Measurements from ENCODE around the gene ALPL. TPM values are rescaled to one million over a fixed set of nuclear protein-coding genes. Genes with fewer than 3 reads are reported as not detected.
"Not testable (repeated sequence)": the region's sequence is repeated elsewhere in the genome, so short reads cannot be mapped to it uniquely, and the experiment has no call there.

Gene ALPL
- total and polyA plus RNA-seq, 10 of the 15 experiments (the other 5 are each of a cell fraction or from before 2014, with no cell fraction given): 0.07 to 0.59 (median 0.31) TPM; not detected in 2

DNA sequence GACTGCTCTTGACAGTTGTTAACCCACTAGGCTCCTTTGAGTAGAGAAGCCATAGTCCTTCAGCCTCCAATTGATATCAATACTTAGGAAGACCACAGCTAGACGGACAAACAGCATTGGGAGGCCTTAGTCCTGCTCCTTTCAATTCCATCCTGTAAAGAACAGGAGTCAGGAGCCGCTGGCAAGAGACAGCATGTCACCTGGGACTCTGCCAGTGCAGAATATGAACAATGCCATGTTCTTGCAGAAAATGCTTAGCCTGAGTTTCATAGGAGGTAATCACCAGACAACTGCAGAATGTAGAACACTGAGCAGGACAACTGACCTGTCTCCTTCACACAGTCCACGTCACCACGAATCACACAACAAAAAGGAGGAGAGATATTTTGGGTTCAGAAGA is 25.3 kb upstream of the ALPL start:
- H4K20me1 ChIP-seq (ENCODE audit: control insufficient read depth, insufficient read depth); H3K9me3 ChIP-seq (replicated peaks; ENCODE audit: control insufficient read depth, insufficient read depth, low read length); DNase-seq (ENCODE audit: low read depth, low spot score); ATAC-seq; H3K36me3 ChIP-seq (ENCODE audit: control insufficient read depth in 2 of 2, insufficient read depth in 2 of 2, low read length in 1 of 2); H3K4me3 ChIP-seq; H3K9ac ChIP-seq (ENCODE audit: control insufficient read depth, insufficient read depth, low read length); H3K79me2 ChIP-seq (ENCODE audit: control insufficient read depth, insufficient read depth, low read length); POLR2A ChIA-PET; H3K4me2 ChIP-seq (ENCODE audit: control insufficient read depth, insufficient read depth); H3K27ac ChIP-seq (ENCODE audit: control insufficient read depth, insufficient read depth); BruUV-seq (replicated peaks); in situ Hi-C loops (cut with MboI); SMC1A ChIA-PET (ENCODE audit: uncharacterized antibody, unreplicated experiment); RAD21 ChIA-PET (ENCODE audit: unreplicated experiment); H3K4me1 ChIP-seq (ENCODE audit: control insufficient read depth, insufficient read depth, low read length); H2AFZ ChIP-seq (ENCODE audit: control insufficient read depth, low read depth, low read length); FAIRE-seq; H3K27me3 ChIP-seq (replicated peaks in 1 of 2; ENCODE audit: control insufficient read depth in 2 of 2, insufficient read depth in 2 of 2, low read length in 1 of 2); CTCF ChIA-PET; intact Hi-C loops (cut with micrococcal nuclease; ENCODE audit: unreplicated experiment): not testable (repeated sequence)
- 36% methylated on average over 4 of the region's 4 CpGs for WGBS (ENCODE audit: insufficient coverage, insufficient replicate concordance, low lambda C conversion rate, missing lambda C conversion rate)

DNA sequence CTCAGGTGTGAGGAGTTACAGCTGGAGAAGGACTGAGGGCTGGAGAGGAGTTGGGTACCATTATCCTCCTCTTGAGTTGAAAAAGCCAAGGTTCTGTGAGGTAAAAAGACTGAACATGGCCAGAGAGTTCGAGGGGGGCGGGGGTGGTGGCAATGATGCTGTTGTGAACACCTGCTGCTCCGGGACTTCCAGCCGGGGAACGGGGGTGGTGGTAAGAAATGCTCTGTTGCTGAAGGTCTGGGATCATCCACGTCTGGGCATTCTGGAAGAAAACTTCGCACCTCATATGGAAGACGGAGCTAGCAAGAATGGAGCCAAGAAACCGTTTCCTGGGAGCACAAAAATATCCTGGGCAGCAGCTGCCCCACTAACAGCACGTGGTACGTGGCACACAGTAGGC is 20.1 kb upstream of the ALPL start:
- H3K27me3 ChIP-seq (replicated peaks in 1 of 2; ENCODE audit: control insufficient read depth in 2 of 2, insufficient read depth in 2 of 2, low read length in 1 of 2): no peaks in the 10 kb centered on the region; a peak in 1 of 4 replicates
- SMC1A ChIA-PET (ENCODE audit: uncharacterized antibody, unreplicated experiment): interaction anchor here (0.6 kb wide), 1 partner anchor 329 kb away, joined by 3 read pairs; no protein-coding TSS in a partner anchor
- no peaks in the 10 kb centered on the region for H3K36me3 ChIP-seq (ENCODE audit: control insufficient read depth in 2 of 2, insufficient read depth in 2 of 2, low read length in 1 of 2)
- H2AFZ ChIP-seq (ENCODE audit: control insufficient read depth, low read depth, low read length): no peak overlapping the region
- H3K9ac ChIP-seq (ENCODE audit: control insufficient read depth, insufficient read depth, low read length): no peak overlapping the region
- H3K79me2 ChIP-seq (ENCODE audit: control insufficient read depth, insufficient read depth, low read length): no peaks in the 10 kb centered on the region
- RAD21 ChIA-PET (ENCODE audit: unreplicated experiment): interaction anchor here (1.1 kb wide), 1 partner anchor 95 kb away, joined by 3 read pairs; no protein-coding TSS in a partner anchor
- no peaks in the 10 kb centered on the region; the same call in 2 of the 3 replicates for H3K9me3 ChIP-seq (replicated peaks; ENCODE audit: control insufficient read depth, insufficient read depth, low read length)
- ATAC-seq (no peak), FAIRE-seq (no peak), DNase-seq (ENCODE audit: low read depth, low spot score) (no peak)
- H3K4me3 ChIP-seq: no peak overlapping the region
- no TSS peak for BruUV-seq (replicated peaks)
- CTCF ChIA-PET: interaction anchor here (0.9 to 3.7 kb wide), 7 partner anchors 11 to 119 kb away, joined by 3 to 34 read pairs (median 4); no protein-coding TSS in a partner anchor
- H4K20me1 ChIP-seq (ENCODE audit: control insufficient read depth, insufficient read depth): no peaks in the 10 kb centered on the region
- no peak overlapping the region for H3K27ac ChIP-seq (ENCODE audit: control insufficient read depth, insufficient read depth)
- POLR2A ChIA-PET: no interaction called here
- no peak overlapping the region for H3K4me2 ChIP-seq (ENCODE audit: control insufficient read depth, insufficient read depth)
- peaks cover 3% of the 10 kb centered on the region for H3K4me1 ChIP-seq (ENCODE audit: control insufficient read depth, insufficient read depth, low read length)
- intact Hi-C loops (cut with micrococcal nuclease; ENCODE audit: unreplicated experiment): no loop called here
- WGBS (ENCODE audit: insufficient coverage, insufficient replicate concordance, low lambda C conversion rate, missing lambda C conversion rate): 75% methylated on average over 11 of the region's 11 CpGs
- in situ Hi-C loops (cut with MboI): no loop called here
- TF ChIP-seq, protein P1, sequence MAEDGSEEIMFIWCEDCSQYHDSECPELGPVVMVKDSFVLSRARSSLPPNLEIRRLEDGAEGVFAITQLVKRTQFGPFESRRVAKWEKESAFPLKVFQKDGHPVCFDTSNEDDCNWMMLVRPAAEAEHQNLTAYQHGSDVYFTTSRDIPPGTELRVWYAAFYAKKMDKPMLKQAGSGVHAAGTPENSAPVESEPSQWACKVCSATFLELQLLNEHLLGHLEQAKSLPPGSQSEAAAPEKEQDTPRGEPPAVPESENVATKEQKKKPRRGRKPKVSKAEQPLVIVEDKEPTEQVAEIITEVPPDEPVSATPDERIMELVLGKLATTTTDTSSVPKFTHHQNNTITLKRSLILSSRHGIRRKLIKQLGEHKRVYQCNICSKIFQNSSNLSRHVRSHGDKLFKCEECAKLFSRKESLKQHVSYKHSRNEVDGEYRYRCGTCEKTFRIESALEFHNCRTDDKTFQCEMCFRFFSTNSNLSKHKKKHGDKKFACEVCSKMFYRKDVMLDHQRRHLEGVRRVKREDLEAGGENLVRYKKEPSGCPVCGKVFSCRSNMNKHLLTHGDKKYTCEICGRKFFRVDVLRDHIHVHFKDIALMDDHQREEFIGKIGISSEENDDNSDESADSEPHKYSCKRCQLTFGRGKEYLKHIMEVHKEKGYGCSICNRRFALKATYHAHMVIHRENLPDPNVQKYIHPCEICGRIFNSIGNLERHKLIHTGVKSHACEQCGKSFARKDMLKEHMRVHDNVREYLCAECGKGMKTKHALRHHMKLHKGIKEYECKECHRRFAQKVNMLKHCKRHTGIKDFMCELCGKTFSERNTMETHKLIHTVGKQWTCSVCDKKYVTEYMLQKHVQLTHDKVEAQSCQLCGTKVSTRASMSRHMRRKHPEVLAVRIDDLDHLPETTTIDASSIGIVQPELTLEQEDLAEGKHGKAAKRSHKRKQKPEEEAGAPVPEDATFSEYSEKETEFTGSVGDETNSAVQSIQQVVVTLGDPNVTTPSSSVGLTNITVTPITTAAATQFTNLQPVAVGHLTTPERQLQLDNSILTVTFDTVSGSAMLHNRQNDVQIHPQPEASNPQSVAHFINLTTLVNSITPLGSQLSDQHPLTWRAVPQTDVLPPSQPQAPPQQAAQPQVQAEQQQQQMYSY (CRISPR knock-in tag; IDR thresholded peaks at IDR 0.05): no peak
- TF ChIP-seq PAX8 (IDR thresholded peaks at IDR 0.05) (no peak), SUZ12 (IDR thresholded peaks at IDR 0.05; ENCODE audit: unreplicated experiment) (no peak), SRF (IDR thresholded peaks at IDR 0.05; ENCODE audit: low read depth in 2 of 2, low read length in 2 of 2) (no peak), POLR2AphosphoS2 (IDR thresholded peaks at IDR 0.05; ENCODE audit: low read depth, low read length) (no peak), NR2F1 (conservative IDR thresholded peaks at IDR 0.05) (no peak), JUNB (IDR thresholded peaks at IDR 0.05) (no peak), LARP7 (IDR thresholded peaks at IDR 0.05) (no peak), CHD1 (IDR thresholded peaks at IDR 0.05; ENCODE audit: low read depth, low read length) (no peak), SMAD5 (IDR thresholded peaks at IDR 0.05; ENCODE audit: low read depth) (no peak), CREB1 (IDR thresholded peaks at IDR 0.05; ENCODE audit: low read depth) (no peak), RBBP5 (conservative IDR thresholded peaks at IDR 0.05) (no peak)

Measured in GM12878 (cell line).